Liver (tissue), 9 donors: ENCODE data around the gene IFNAR1. TPM values are rescaled to one million over a fixed set of nuclear protein-coding genes. Genes with fewer than 3 reads are reported as not detected.

Experiments
- DNase-seq: peaks from one replicate; pipeline ENCODE4 v3.0.0-alpha.2; 2017; ENCODE audit warnings: low spot score
- H3K27ac ChIP-seq, 2 donors: one replicate each; pipeline ENCODE4 v1.7.0; 2013; ENCODE audit warnings: inconsistent platforms in 2 of 2, low read length in 2 of 2, control low read depth in 1 of 2, low read depth in 1 of 2, mild to moderate bottlenecking in 1 of 2
- H3K27me3 ChIP-seq, 4 donors: one replicate each; pipeline versions ENCODE4 v1.6.1 to v1.7.0; 2013; ENCODE audit warnings: low read length in 3 of 4, inconsistent platforms in 1 of 4, mild to moderate bottlenecking in 1 of 4, moderate library complexity in 1 of 4; ENCODE audit not compliant: control insufficient read depth in 4 of 4, insufficient read depth in 4 of 4
- H3K36me3 ChIP-seq, 4 donors: one replicate each; pipeline versions ENCODE4 v1.6.1 to v1.7.0; 2013; ENCODE audit warnings: low read length in 3 of 4, mild to moderate bottlenecking in 3 of 4, low read depth in 1 of 4, moderate library complexity in 1 of 4; ENCODE audit not compliant: control insufficient read depth in 4 of 4, insufficient read depth in 3 of 4
- H3K4me1 ChIP-seq, 4 donors: one replicate each; pipeline versions ENCODE4 v1.6.1 to v1.7.0; 2013; ENCODE audit warnings: low read length in 3 of 4, mild to moderate bottlenecking in 3 of 4, moderate library complexity in 1 of 4; ENCODE audit not compliant: control insufficient read depth in 4 of 4, insufficient read depth in 4 of 4
- H3K4me3 ChIP-seq, 3 donors: one replicate each; pipeline versions ENCODE4 v1.6.1 to v1.7.0; 2013; ENCODE audit warnings: low read length in 3 of 3, control low read depth in 1 of 3, low read depth in 1 of 3, mild to moderate bottlenecking in 1 of 3
- H3K9ac ChIP-seq, 2 donors: one replicate each; pipeline ENCODE4 v1.7.0; 2013; ENCODE audit warnings: low read length in 2 of 2, mild to moderate bottlenecking in 2 of 2, moderate library complexity in 2 of 2, control low read depth in 1 of 2, low read depth in 1 of 2
- H3K9me3 ChIP-seq, 4 donors: one replicate each; pipeline versions ENCODE4 v1.6.1 to v1.7.0; 2013; ENCODE audit warnings: low read length in 3 of 4; ENCODE audit not compliant: control insufficient read depth in 4 of 4
- ATF3 ChIP-seq: IDR thresholded peaks from 2 replicates; pipeline ENCODE4 v1.6.1; 2016; ENCODE audit warnings: antibody characterized with exemption
- CTCF ChIP-seq: fragments of 150-350 bp; IDR thresholded peaks from 2 replicates; pipeline ENCODE4 v1.5.1; 2017; ENCODE audit warnings: improper control_type of control experiment, low read depth, low read length; ENCODE audit not compliant: missing input control
- EGR1 ChIP-seq, 2 donors: IDR thresholded peaks; 2 replicates each; pipeline ENCODE4 v1.6.1; 2016 to 2018; ENCODE audit warnings: antibody characterized with exemption in 2 of 2, low read depth in 2 of 2
- FOXA1 ChIP-seq: IDR thresholded peaks from 2 replicates; pipeline ENCODE4 v1.6.1; 2016; ENCODE audit warnings: antibody characterized with exemption
- FOXA2 ChIP-seq: IDR thresholded peaks from 2 replicates; pipeline ENCODE4 v1.6.1; 2016; ENCODE audit warnings: antibody characterized with exemption
- GABPA ChIP-seq, 2 donors: IDR thresholded peaks in 1 of 2; conservative IDR thresholded peaks in 1 of 2; 2 replicates each; pipeline ENCODE4 v1.6.1; 2016; ENCODE audit warnings: antibody characterized with exemption in 2 of 2, mild to moderate bottlenecking in 1 of 2, moderate library complexity in 1 of 2
- HNF4A ChIP-seq, 2 donors: conservative IDR thresholded peaks; 2 replicates each; pipeline ENCODE4 v1.6.1; 2016; ENCODE audit warnings: antibody characterized with exemption in 2 of 2, mild to moderate bottlenecking in 2 of 2
- HNF4G ChIP-seq: IDR thresholded peaks from 2 replicates; pipeline ENCODE4 v1.6.1; 2016; ENCODE audit warnings: antibody characterized with exemption
- JUND ChIP-seq, 2 donors: IDR thresholded peaks; 2 replicates each; pipeline ENCODE4 v1.6.1; 2016; ENCODE audit warnings: antibody characterized with exemption in 2 of 2
- MAX ChIP-seq: IDR thresholded peaks from 2 replicates; pipeline ENCODE4 v1.6.1; 2016; ENCODE audit warnings: antibody characterized with exemption
- NR2F2 ChIP-seq: IDR thresholded peaks from 2 replicates; pipeline ENCODE4 v1.6.1; 2016; ENCODE audit warnings: antibody characterized with exemption
- REST ChIP-seq: IDR thresholded peaks from 2 replicates; pipeline ENCODE4 v1.6.1; 2016; ENCODE audit warnings: antibody characterized with exemption, mild to moderate bottlenecking
- RXRA ChIP-seq, 2 donors: IDR thresholded peaks; 2 replicates each; pipeline ENCODE4 v1.6.1; 2017 to 2018; ENCODE audit warnings: antibody characterized with exemption in 2 of 2, mild to moderate bottlenecking in 1 of 2
- SP1 ChIP-seq: IDR thresholded peaks from 2 replicates; pipeline ENCODE4 v1.6.1; 2018; ENCODE audit warnings: antibody characterized with exemption, mild to moderate bottlenecking
- TAF1 ChIP-seq: conservative IDR thresholded peaks from 2 replicates; pipeline ENCODE4 v1.6.1; 2016; ENCODE audit warnings: antibody characterized with exemption, mild to moderate bottlenecking
- YY1 ChIP-seq: IDR thresholded peaks from 2 replicates; pipeline ENCODE4 v1.6.1; 2016; ENCODE audit warnings: antibody characterized with exemption, mild to moderate bottlenecking
- ZBTB33 ChIP-seq: IDR thresholded peaks from 2 replicates; pipeline ENCODE4 v1.6.1; 2016; ENCODE audit warnings: antibody characterized with exemption
- WGBS: extraction: QIAGEN DNeasy Blood & Tissue Kit; methylation state at CpG from one replicate; pipeline ENCODE4 v1.1.7; 2013; 5-methylcytosine and 5-hydroxymethylcytosine counted together
- polyA plus RNA-seq, 2 donors: library from polyadenylated mRNA; stranded (reverse) in 1 of 2; unstranded in 1 of 2; fragments of 200-250 nt in 1 of 2; fragments of >200 nt in 1 of 2; fragmentation: Nextera tagmentation in 1 of 2; extraction: Ambion mirVana in 1 of 2; gene quantifications; one replicate each; pipeline versions ENCODE4 v1.2.1 to v1.2.3, GENCODE V29; 2013 to 2015
- total RNA-seq, 2 donors: library from RNA; depleted of rRNA; stranded (reverse); fragments of >200 nt; gene quantifications; one replicate each; pipeline ENCODE4 v1.2.3, GENCODE V29; 2014
- donor health status: healthy.
- donor health status: healthy.
- donor health status: healthy.
- donor health status: healthy.
- donor health status: healthy.

The IFNAR1 gene
- total and polyA plus RNA-seq, 4 donors, result 31.1 to 54.3 (median 46.2) TPM

- no peak for TF ChIP-seq REST
- TF ChIP-seq NR2F2, result no peak
- no peak for TF ChIP-seq JUND (IDR thresholded peaks at IDR 0.05)
- no peak for TF ChIP-seq RXRA (IDR thresholded peaks at IDR 0.05)
- no peak for TF ChIP-seq FOXA1
- TF ChIP-seq TAF1, result no peak
- TF ChIP-seq SP1, result no peak
- no peak for TF ChIP-seq EGR1 (IDR thresholded peaks at IDR 0.05; ENCODE audit: low read depth in 2 of 2)
- TF ChIP-seq ATF3, result no peak
- no peak for TF ChIP-seq HNF4A (conservative IDR thresholded peaks at IDR 0.05)
- TF ChIP-seq GABPA (IDR thresholded peaks at IDR 0.05 in 1 of 2, conservative IDR thresholded peaks at IDR 0.05 in 1 of 2), result no peak
- no peak for TF ChIP-seq FOXA2
These were observed 14.4 kb downstream of the IFNAR1 start (continued) for GRCh38 chr21:33339135-33339534.

GRCh38 chr21:33339918-33340317 is 15.1 kb downstream of the IFNAR1 start:
- Histone ChIP-seq H3K4me1 (peaks cover 0 to 6% (median 0%) of the 10 kb centered on the region in 4 donors), H3K36me3 (peaks cover 10 to 35% (median 18%) of the 10 kb centered on the region in 4 donors), H3K9me3 (no peaks in the 10 kb centered on the region), H3K27ac (no peak overlapping the region), H3K9ac (no peak overlapping the region), H3K4me3 (no peak overlapping the region), H3K27me3 (no peaks in the 10 kb centered on the region)
- no peak for DNase-seq
- no peak for TF ChIP-seq MAX
- no peak for TF ChIP-seq TAF1
- no peak for TF ChIP-seq YY1
- no peak for TF ChIP-seq HNF4A (conservative IDR thresholded peaks at IDR 0.05)
- WGBS, result 58% methylated on average over 2 of the region's 2 CpGs

- Histone ChIP-seq H3K4me3 (no peak overlapping the region), H3K36me3 (peaks cover 14 to 55% (median 43%) of the 10 kb centered on the region in 4 donors), H3K9me3 (no peaks in the 10 kb centered on the region), H3K4me1 (no peaks in the 10 kb centered on the region), H3K9ac (no peak overlapping the region), H3K27me3 (no peaks in the 10 kb centered on the region), H3K27ac (no peak overlapping the region)
- no peak for DNase-seq
- no peak for TF ChIP-seq EGR1 (IDR thresholded peaks at IDR 0.05; ENCODE audit: low read depth in 2 of 2)
- no peak for TF ChIP-seq YY1
- no peak for TF ChIP-seq ATF3
- no peak for TF ChIP-seq SP1
- TF ChIP-seq RXRA (IDR thresholded peaks at IDR 0.05), result no peak
- no peak for TF ChIP-seq ZBTB33
- no peak for TF ChIP-seq NR2F2
- TF ChIP-seq MAX, result no peak
- no peak for TF ChIP-seq CTCF
- no peak for TF ChIP-seq HNF4G
- WGBS, result 95% methylated on average over 5 of the region's 5 CpGs
These were observed 21.0 kb downstream of the IFNAR1 start for GRCh38 chr21:33345751-33346238.
